Neuronal stem cell (in vitro differentiated cells): Measurements from ENCODE around the gene FBXL22.

Source experiments
- DNase-seq: peaks from one replicate; pipeline ENCODE4 v3.0.0-alpha.2; 2013; ENCODE audit warnings: low spot score
- H2AFZ ChIP-seq: one replicate; pipeline ENCODE4 v1.6.1; 2013; ENCODE audit warnings: mild to moderate bottlenecking, low read length, inconsistent platforms
- H2AK5ac ChIP-seq: 2 replicates; pipeline ENCODE4 v1.6.1; 2013; ENCODE audit warnings: low read depth, mild to moderate bottlenecking, inconsistent platforms, low read length, moderate library complexity, mixed read lengths
- H2BK120ac ChIP-seq: 2 replicates; pipeline ENCODE4 v1.6.1; 2013; ENCODE audit warnings: low read depth, mild to moderate bottlenecking, inconsistent platforms, low read length, moderate library complexity, mixed read lengths
- H2BK12ac ChIP-seq: one replicate; pipeline ENCODE4 v1.6.1; 2013; ENCODE audit warnings: low read length, inconsistent platforms
- H2BK15ac ChIP-seq: 2 replicates; pipeline ENCODE4 v1.6.1; 2013; ENCODE audit warnings: mild to moderate bottlenecking, low read length, inconsistent platforms, mixed read lengths
- H2BK5ac ChIP-seq: one replicate; pipeline ENCODE4 v1.6.1; 2013; ENCODE audit warnings: inconsistent platforms, mild to moderate bottlenecking, low read length, moderate library complexity
- H3K14ac ChIP-seq: one replicate; pipeline ENCODE4 v1.6.1; 2013; ENCODE audit warnings: low read length, inconsistent platforms
- H3K18ac ChIP-seq: 2 replicates; pipeline ENCODE4 v1.6.1; 2013; ENCODE audit warnings: low read length, inconsistent platforms
- H3K23ac ChIP-seq: 2 replicates; pipeline ENCODE4 v1.6.1; 2013; ENCODE audit warnings: low read depth, mild to moderate bottlenecking, mixed read lengths, low read length, inconsistent platforms; ENCODE audit not compliant: poor library complexity
- H3K27ac ChIP-seq: replicated peaks from 3 replicates; pipeline ENCODE4 v1.5.1; 2013; ENCODE audit warnings: low read length, inconsistent platforms
- H3K27me3 ChIP-seq, 3 experiments: 2 replicates each; pipeline ENCODE4 v1.6.1; 2013; ENCODE audit warnings: low read length in 3 of 3, mild to moderate bottlenecking in 2 of 3, inconsistent platforms in 1 of 3, low read depth in 1 of 3, mixed read lengths in 1 of 3, moderate library complexity in 1 of 3; ENCODE audit not compliant: control insufficient read depth in 3 of 3, insufficient read depth in 3 of 3
- H3K36me3 ChIP-seq, 2 donors: replicated peaks in 1 of 2; 2 replicates each; pipeline ENCODE4 v1.6.1; 2013; ENCODE audit warnings: low read length in 2 of 2; ENCODE audit not compliant: control insufficient read depth in 2 of 2, insufficient read depth in 2 of 2
- H3K4ac ChIP-seq: 2 replicates; pipeline ENCODE4 v1.6.1; 2013; ENCODE audit warnings: inconsistent platforms, mild to moderate bottlenecking, low read length, moderate library complexity
- H3K4me1 ChIP-seq, 2 donors: 1 replicate in 1 of 2; 2 replicates in 1 of 2; pipeline ENCODE4 v1.6.1; 2013; ENCODE audit warnings: low read length in 2 of 2, low read depth in 1 of 2; ENCODE audit not compliant: control insufficient read depth in 2 of 2, insufficient read depth in 1 of 2
- H3K4me2 ChIP-seq: one replicate; pipeline ENCODE4 v1.6.1; 2013; ENCODE audit warnings: mild to moderate bottlenecking, low read length, inconsistent platforms; ENCODE audit not compliant: insufficient read depth, poor library complexity, severe bottlenecking
- H3K4me3 ChIP-seq, 2 donors: 2 replicates each; pipeline ENCODE4 v1.5.1; 2013; ENCODE audit warnings: low read length in 2 of 2, mild to moderate bottlenecking in 2 of 2, inconsistent platforms in 1 of 2, moderate library complexity in 1 of 2
- H3K79me1 ChIP-seq: one replicate; pipeline ENCODE4 v1.6.1; 2013; ENCODE audit warnings: low read depth, mild to moderate bottlenecking, inconsistent platforms, low read length, moderate library complexity
- H3K9ac ChIP-seq: one replicate; pipeline ENCODE4 v1.6.1; 2013; ENCODE audit warnings: mild to moderate bottlenecking, low read depth, low read length, inconsistent platforms; ENCODE audit not compliant: poor library complexity
- H3K9me3 ChIP-seq, 2 donors: replicated peaks in 1 of 2; 2 replicates each; pipeline versions ENCODE3 to v1.6.1; 2013; ENCODE audit warnings: low read length in 2 of 2, mild to moderate bottlenecking in 2 of 2, inconsistent platforms in 1 of 2, low read depth in 1 of 2, mixed read lengths in 1 of 2, moderate library complexity in 1 of 2; ENCODE audit not compliant: control insufficient read depth in 2 of 2, insufficient read depth in 1 of 2
- H4K8ac ChIP-seq: one replicate; pipeline ENCODE4 v1.6.1; 2013; ENCODE audit warnings: low read depth, mild to moderate bottlenecking, inconsistent platforms, low read length, moderate library complexity
- H4K91ac ChIP-seq: one replicate; pipeline ENCODE4 v1.6.1; 2013; ENCODE audit warnings: low read length, low read depth, mild to moderate bottlenecking, inconsistent platforms; ENCODE audit not compliant: poor library complexity
- WGBS, 2 donors: extraction: QIAGEN DNeasy Blood & Tissue Kit; methylation state at CpG; one replicate each; pipeline ENCODE4 v1.1.7; 2013; ENCODE audit warnings: missing lambda C conversion rate in 2 of 2, mixed read lengths in 1 of 2; ENCODE audit not compliant: insufficient read length in 2 of 2, insufficient replicate concordance in 1 of 2; ENCODE audit errors: extremely low coverage in 2 of 2; 5-methylcytosine and 5-hydroxymethylcytosine counted together

The FBXL22 gene

GRCh38 chr15:63597821-63598220, 634 bp downstream of the FBXL22 start:
- H2BK12ac ChIP-seq, result no peak overlapping the region
- DNase-seq, result no peak
- H3K23ac ChIP-seq, result no peak overlapping the region
- H2BK5ac ChIP-seq, result no peak overlapping the region
- no peak overlapping the region for H2BK15ac ChIP-seq
- no peak overlapping the region for H3K18ac ChIP-seq
- H3K14ac ChIP-seq, result no peak overlapping the region
- H3K9ac ChIP-seq, result no peak overlapping the region
- peaks cover 12 to 18% of the 10 kb centered on the region in 2 donors for H3K4me1 ChIP-seq
- H3K4ac ChIP-seq, result no peak overlapping the region
- no peak overlapping the region for H3K4me3 ChIP-seq
- H4K8ac ChIP-seq, result no peak overlapping the region
- no peaks in the 10 kb centered on the region for H3K79me1 ChIP-seq
- no peak overlapping the region for H2BK120ac ChIP-seq
- peaks cover 0 to 7% (median 0%) of the 10 kb centered on the region in 3 experiments for H3K27me3 ChIP-seq
- H2AK5ac ChIP-seq, result peak overlapping the region; percentile 42
- H3K36me3 ChIP-seq, result peaks cover 2 to 28% of the 10 kb centered on the region in 2 donors
- no peak overlapping the region for H3K27ac ChIP-seq
- H3K4me2 ChIP-seq, result no peak overlapping the region
- H4K91ac ChIP-seq, result no peak overlapping the region
- H2AFZ ChIP-seq, result no peak overlapping the region
- no CpG with 5 or more reads among the region's 6 CpGs for WGBS, 2 donors
- no peaks in the 10 kb centered on the region for H3K9me3 ChIP-seq

GRCh38 chr15:63598473-63599400, 1.6 kb downstream of the FBXL22 start:
- Histone ChIP-seq H3K18ac (peak overlapping the region; percentile 29), H2BK15ac (no peak overlapping the region), H2BK12ac (no peak overlapping the region), H3K9me3 (no peaks in the 10 kb centered on the region), H3K14ac (no peak overlapping the region), H2BK120ac (no peak overlapping the region), H3K4me2 (no peak overlapping the region), H3K9ac (no peak overlapping the region), H2BK5ac (no peak overlapping the region), H3K27ac (no peak overlapping the region), H2AK5ac (no peak overlapping the region), H3K4me3 (no peak overlapping the region), H4K91ac (no peak overlapping the region), H3K4me1 (peaks cover 12 to 18% of the 10 kb centered on the region in 2 donors), H3K79me1 (no peaks in the 10 kb centered on the region), H3K4ac (no peak overlapping the region), H4K8ac (no peak overlapping the region), H3K36me3 (peaks cover 2 to 18% of the 10 kb centered on the region in 2 donors), H3K27me3 (peaks cover 0 to 7% (median 0%) of the 10 kb centered on the region in 3 experiments), H2AFZ (peak overlapping the region; percentile 6), H3K23ac (no peak overlapping the region)
- DNase-seq, result no peak
- no CpG with 5 or more reads among the region's 12 CpGs for WGBS, 2 donors

- Histone ChIP-seq H3K79me1 (no peaks in the 10 kb centered on the region), H4K91ac (no peak overlapping the region), H3K36me3 (peaks cover 0 to 11% of the 10 kb centered on the region in 2 donors), H2BK5ac (peak overlapping the region; percentile 48), H3K4me3 (no peak overlapping the region), H3K14ac (no peak overlapping the region), H2AK5ac (peak overlapping the region; percentile 48), H3K4ac (no peak overlapping the region), H4K8ac (no peak overlapping the region), H3K9me3 (no peaks in the 10 kb centered on the region), H3K4me2 (no peak overlapping the region), H2BK12ac (peak overlapping the region; percentile 2), H3K27me3 (peaks cover 0 to 7% (median 0%) of the 10 kb centered on the region in 3 experiments), H3K18ac (peak overlapping the region; percentile 91), H2AFZ (peak overlapping the region; percentile 78), H3K4me1 (peaks cover 12 to 18% of the 10 kb centered on the region in 2 donors), H3K27ac (no peak overlapping the region), H3K23ac (no peak overlapping the region), H2BK120ac (no peak overlapping the region), H2BK15ac (peak overlapping the region; percentile 84), H3K9ac (no peak overlapping the region)
- no peak for DNase-seq
- no CpG with 5 or more reads among the region's 19 CpGs for WGBS, 2 donors
These were observed 2.3 kb downstream of the FBXL22 start for GRCh38 chr15:63599401-63600000.
